ENCODE results near the gene PRR36.

GRCh38 chr19:7849631-7849999 is 24.6 kb downstream of the PRR36 start:
- no peak for TF ChIP-seq CTCF (IDR thresholded peaks at IDR 0.05)
- TF ChIP-seq EP300 (IDR thresholded peaks at IDR 0.05; ENCODE audit: low read depth): no peak
- no peak for TF ChIP-seq POLR2A (IDR thresholded peaks at IDR 0.05)
